Naive thymus-derived CD4-positive, alpha-beta T cell (primary cell): ENCODE measurements around the gene SRSF12. TPM values are rescaled to one million over a fixed set of nuclear protein-coding genes. Genes with fewer than 3 reads are reported as not detected.

ENCODE experiments used
- polyA plus RNA-seq, 2 donors: library from polyadenylated mRNA; unstranded; fragments of 300-500 nt; fragmentation: Illumina TruSeq; gene quantifications; one replicate each; pipeline ENCODE4 v1.2.3, GENCODE V29; 2021
- total RNA-seq, 6 experiments: library from RNA in 5 of 6; stranded (reverse) in 5 of 6; gene quantifications; 1 replicate in 5 of 6; 2 replicates in 1 of 6; pipeline ENCODE4 v1.2.3 and lab custom pipeline; 2021 to 2026

The SRSF12 gene
- total and polyA plus RNA-seq, 7 experiments from 2014 or later, result 0.05 to 0.56 TPM; not detected in 5

Other genes with a start within 250 kb of the SRSF12 start
- gene RNGTT, start 154.5 kb downstream of the SRSF12 start, total RNA-seq, result 10 to 100 TPM; 15.4 to 26.5 (median 20.8) TPM
- gene RNGTT, start 154.5 kb downstream of the SRSF12 start, polyA plus RNA-seq, result 10 to 100 TPM; 16.8 to 17.9 TPM
- gene PNRC1, start 37.3 kb downstream of the SRSF12 start, total RNA-seq, result 100 to 1,000 TPM; 108 to 822 (median 763) TPM
- gene PNRC1, start 37.3 kb downstream of the SRSF12 start, polyA plus RNA-seq, result 100 to 1,000 TPM; 755 to 789 TPM
- gene PM20D2, start 28.0 kb upstream of the SRSF12 start, total RNA-seq, result 10 to 100 TPM in 2 of 5 experiments, 1 to 10 TPM in 3; 4.6 to 12.7 (median 9.5) TPM
- 1 to 10 TPM; 7.1 to 7.3 TPM for gene PM20D2, start 28.0 kb upstream of the SRSF12 start, polyA plus RNA-seq
- not detected for gene GABRR1, start 99.3 kb upstream of the SRSF12 start, total RNA-seq
- gene GABRR1, start 99.3 kb upstream of the SRSF12 start, polyA plus RNA-seq, result not detected
- 1 to 10 TPM in 3 of 5 experiments, under 1 TPM in 2; 0.40 to 1.9 (median 1.5) TPM for gene GABRR2, start 197.2 kb upstream of the SRSF12 start, total RNA-seq
- not detected for gene GABRR2, start 197.2 kb upstream of the SRSF12 start, polyA plus RNA-seq
- 10 to 100 TPM; 18.8 to 47.7 (median 27.7) TPM for gene UBE2J1, start 234.7 kb upstream of the SRSF12 start, total RNA-seq
- gene UBE2J1, start 234.7 kb upstream of the SRSF12 start, polyA plus RNA-seq, result 10 to 100 TPM; 25.1 to 33.8 TPM